ENCODE results near the gene LORICRIN.

Gene LORICRIN

DNA sequence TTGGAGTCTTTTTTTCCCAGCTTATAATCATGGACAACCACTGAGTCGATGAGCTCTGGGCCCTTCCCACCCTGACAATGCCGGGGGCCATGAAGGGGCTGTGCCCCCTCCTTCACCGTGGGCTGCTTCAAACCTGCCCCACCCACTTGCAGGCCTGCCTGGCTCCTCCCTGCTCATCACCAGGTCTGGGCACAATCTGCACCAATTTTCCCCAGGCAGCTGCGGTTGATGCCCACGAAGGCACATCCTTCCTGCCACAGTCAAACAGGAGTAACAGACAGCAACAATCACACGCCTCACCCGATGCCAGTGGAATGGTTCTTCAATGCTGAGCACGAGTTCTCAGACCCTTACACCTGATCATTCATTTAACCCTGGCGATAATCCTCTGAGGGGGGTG is 34.4 kb downstream of the LORICRIN start:
- Histone ChIP-seq H3K27ac (ENCODE audit: low read length) (no peak overlapping the region), H2AFZ (ENCODE audit: low read depth, low read length) (no peak overlapping the region), H3K79me2 (ENCODE audit: low read length) (no peaks in the 10 kb centered on the region), H4K20me1 (ENCODE audit: insufficient read depth, low read length) (no peaks in the 10 kb centered on the region), H3K27me3 (ENCODE audit: low read depth, low read length) (no peaks in the 10 kb centered on the region), H3K9me3 (ENCODE audit: insufficient read depth, low read length) (no peaks in the 10 kb centered on the region), H3K4me1 (ENCODE audit: low read length) (peaks cover 50% of the 10 kb centered on the region), H3K36me3 (replicated peaks; ENCODE audit: low read depth, low read length) (no peaks in the 10 kb centered on the region), H3K9ac (ENCODE audit: low read length) (no peak overlapping the region), H3K4me2 (ENCODE audit: low read length) (no peak overlapping the region), H3K4me3 (ENCODE audit: low read length) (no peak overlapping the region)
- TF ChIP-seq, protein P1, sequence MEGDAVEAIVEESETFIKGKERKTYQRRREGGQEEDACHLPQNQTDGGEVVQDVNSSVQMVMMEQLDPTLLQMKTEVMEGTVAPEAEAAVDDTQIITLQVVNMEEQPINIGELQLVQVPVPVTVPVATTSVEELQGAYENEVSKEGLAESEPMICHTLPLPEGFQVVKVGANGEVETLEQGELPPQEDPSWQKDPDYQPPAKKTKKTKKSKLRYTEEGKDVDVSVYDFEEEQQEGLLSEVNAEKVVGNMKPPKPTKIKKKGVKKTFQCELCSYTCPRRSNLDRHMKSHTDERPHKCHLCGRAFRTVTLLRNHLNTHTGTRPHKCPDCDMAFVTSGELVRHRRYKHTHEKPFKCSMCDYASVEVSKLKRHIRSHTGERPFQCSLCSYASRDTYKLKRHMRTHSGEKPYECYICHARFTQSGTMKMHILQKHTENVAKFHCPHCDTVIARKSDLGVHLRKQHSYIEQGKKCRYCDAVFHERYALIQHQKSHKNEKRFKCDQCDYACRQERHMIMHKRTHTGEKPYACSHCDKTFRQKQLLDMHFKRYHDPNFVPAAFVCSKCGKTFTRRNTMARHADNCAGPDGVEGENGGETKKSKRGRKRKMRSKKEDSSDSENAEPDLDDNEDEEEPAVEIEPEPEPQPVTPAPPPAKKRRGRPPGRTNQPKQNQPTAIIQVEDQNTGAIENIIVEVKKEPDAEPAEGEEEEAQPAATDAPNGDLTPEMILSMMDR (IDR thresholded peaks at IDR 0.05; ENCODE audit: low read depth, low read length) = no peak
- TF ChIP-seq EZH2phosphoT487 (IDR thresholded peaks at IDR 0.05; ENCODE audit: low read depth) = no peak

DNA sequence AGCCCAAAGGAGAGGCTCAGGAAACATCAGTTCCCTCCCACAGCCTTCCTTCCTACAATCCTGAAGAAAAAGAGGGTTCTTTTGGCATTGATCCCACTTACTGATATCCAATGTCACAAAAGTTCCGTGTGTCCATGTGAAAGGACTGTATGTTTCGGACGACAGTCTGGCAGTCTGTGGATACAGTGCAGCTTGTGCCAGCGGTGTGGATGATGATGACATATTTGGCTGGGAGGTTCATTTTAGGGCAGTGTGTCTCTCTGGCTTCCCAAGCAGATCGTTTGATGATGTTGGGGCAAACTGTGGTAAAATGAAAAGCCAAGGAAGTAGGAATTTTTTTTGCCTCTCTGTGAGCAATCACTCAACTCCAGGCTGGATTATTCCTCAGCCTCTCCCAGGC is 42.8 kb downstream of the LORICRIN start:
- H3K27ac ChIP-seq (ENCODE audit: low read length) = no peak overlapping the region
- no peaks in the 10 kb centered on the region for H4K20me1 ChIP-seq (ENCODE audit: insufficient read depth, low read length)
- peaks cover 30% of the 10 kb centered on the region for H3K27me3 ChIP-seq (ENCODE audit: low read depth, low read length)
- H2AFZ ChIP-seq (ENCODE audit: low read depth, low read length) = no peak overlapping the region
- no peaks in the 10 kb centered on the region for H3K79me2 ChIP-seq (ENCODE audit: low read length)
- H3K9me3 ChIP-seq (ENCODE audit: insufficient read depth, low read length) = no peaks in the 10 kb centered on the region
- no peak overlapping the region for H3K4me3 ChIP-seq (ENCODE audit: low read length)
- no peak for TF ChIP-seq EZH2phosphoT487 (IDR thresholded peaks at IDR 0.05; ENCODE audit: low read depth)
- TF ChIP-seq, protein P1 (IDR thresholded peaks at IDR 0.05; ENCODE audit: low read depth, low read length) = no peak
- no peaks in the 10 kb centered on the region for H3K36me3 ChIP-seq (replicated peaks; ENCODE audit: low read depth, low read length)
- H3K9ac ChIP-seq (ENCODE audit: low read length) = no peak overlapping the region
- H3K4me2 ChIP-seq (ENCODE audit: low read length) = no peak overlapping the region
- H3K4me1 ChIP-seq (ENCODE audit: low read length) = peaks cover 47% of the 10 kb centered on the region

DNA sequence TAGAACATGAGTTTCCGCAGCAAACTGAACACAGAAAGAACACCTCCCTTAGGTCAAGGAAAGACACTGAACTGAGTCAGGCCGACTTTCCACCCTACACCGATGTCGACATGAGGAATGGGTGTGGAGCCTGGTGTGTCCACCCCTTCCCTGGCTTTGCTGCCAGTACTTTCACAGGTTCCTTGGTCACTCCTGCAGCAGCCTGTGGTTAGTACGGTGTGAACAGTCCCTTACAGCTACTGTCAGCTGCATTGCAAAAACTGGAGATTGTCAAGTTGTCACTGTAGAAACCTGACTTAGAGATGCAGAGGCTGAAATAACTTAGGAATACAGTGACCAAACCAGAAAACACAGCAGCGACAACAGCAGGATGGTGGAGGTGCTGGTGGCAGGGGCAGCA is 46.2 kb downstream of the LORICRIN start:
- Histone ChIP-seq H4K20me1 (ENCODE audit: insufficient read depth, low read length) (no peaks in the 10 kb centered on the region), H3K27me3 (ENCODE audit: low read depth, low read length) (peaks cover 33% of the 10 kb centered on the region), H2AFZ (ENCODE audit: low read depth, low read length) (no peak overlapping the region), H3K4me3 (ENCODE audit: low read length) (no peak overlapping the region), H3K36me3 (replicated peaks; ENCODE audit: low read depth, low read length) (no peaks in the 10 kb centered on the region), H3K9ac (ENCODE audit: low read length) (no peak overlapping the region), H3K4me2 (ENCODE audit: low read length) (no peak overlapping the region), H3K27ac (ENCODE audit: low read length) (no peak overlapping the region), H3K4me1 (ENCODE audit: low read length) (peaks cover 48% of the 10 kb centered on the region), H3K9me3 (ENCODE audit: insufficient read depth, low read length) (no peaks in the 10 kb centered on the region), H3K79me2 (ENCODE audit: low read length) (no peaks in the 10 kb centered on the region)
- TF ChIP-seq, protein P1 (IDR thresholded peaks at IDR 0.05; ENCODE audit: low read depth, low read length) = no peak
- no peak for TF ChIP-seq EZH2phosphoT487 (IDR thresholded peaks at IDR 0.05; ENCODE audit: low read depth)

DNA sequence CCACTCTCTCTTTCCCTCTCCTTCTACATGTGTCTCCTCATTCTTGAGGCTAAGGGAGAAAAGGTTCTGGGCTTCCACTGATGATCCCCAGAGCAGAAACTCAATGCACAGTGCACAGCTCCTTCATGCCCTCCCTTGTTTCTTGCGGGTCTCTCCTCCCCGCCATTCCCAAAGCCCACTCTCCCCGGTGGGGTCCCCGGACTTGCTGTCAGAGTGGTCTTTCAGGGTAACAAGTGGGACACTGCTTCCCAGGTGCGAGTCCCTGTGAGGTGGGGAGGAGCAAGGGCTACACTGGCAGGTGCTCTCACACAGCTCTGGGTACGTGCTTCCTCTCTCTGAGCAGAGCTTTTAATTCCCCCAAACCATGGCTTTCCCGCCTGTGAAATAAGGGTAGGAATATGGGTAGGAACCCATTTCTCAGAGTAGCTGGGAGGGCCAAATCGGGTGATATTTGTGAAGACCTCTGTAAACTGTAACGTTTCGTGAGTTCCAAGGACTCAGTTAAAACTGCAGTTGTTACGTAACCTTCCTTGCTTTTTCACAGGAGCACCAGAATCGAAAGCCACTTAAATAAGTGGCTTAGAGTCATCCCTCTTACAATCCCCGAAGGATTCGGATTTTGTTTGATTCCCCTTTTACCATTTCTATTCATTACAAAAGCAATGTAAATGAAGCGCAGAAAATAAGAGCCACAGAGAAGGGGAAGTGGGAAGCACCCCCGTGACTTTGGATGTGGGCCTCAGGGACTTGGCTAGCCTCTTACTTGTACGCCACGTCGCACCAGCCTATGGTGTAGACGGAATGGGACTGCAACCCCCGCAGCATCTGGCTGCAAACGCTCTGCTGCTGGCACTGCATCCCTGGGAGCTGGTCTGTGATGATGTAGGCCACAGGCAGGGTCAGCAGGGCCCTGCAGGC is 47.1 kb downstream of the LORICRIN start:
- H3K4me2 ChIP-seq (ENCODE audit: low read length) = peak overlapping the region; percentile 90
- no peaks in the 10 kb centered on the region for H3K79me2 ChIP-seq (ENCODE audit: low read length)
- peak overlapping the region; percentile 25; the same call in 1 of the 2 replicates for H3K9ac ChIP-seq (ENCODE audit: low read length)
- no peak overlapping the region for H3K27ac ChIP-seq (ENCODE audit: low read length)
- peaks cover 33% of the 10 kb centered on the region for H3K27me3 ChIP-seq (ENCODE audit: low read depth, low read length)
- H3K36me3 ChIP-seq (replicated peaks; ENCODE audit: low read depth, low read length) = no peaks in the 10 kb centered on the region
- H4K20me1 ChIP-seq (ENCODE audit: insufficient read depth, low read length) = no peaks in the 10 kb centered on the region
- H3K4me1 ChIP-seq (ENCODE audit: low read length) = peaks cover 56% of the 10 kb centered on the region
- no peak for TF ChIP-seq EZH2phosphoT487 (IDR thresholded peaks at IDR 0.05; ENCODE audit: low read depth)
- TF ChIP-seq, protein P1 (IDR thresholded peaks at IDR 0.05; ENCODE audit: low read depth, low read length) = no peak
- peak overlapping the region; percentile 63 for H3K4me3 ChIP-seq (ENCODE audit: low read length)
- no peaks in the 10 kb centered on the region for H3K9me3 ChIP-seq (ENCODE audit: insufficient read depth, low read length)
- no peak overlapping the region for H2AFZ ChIP-seq (ENCODE audit: low read depth, low read length)
